Right ventricle myocardium inferior (tissue), 1 donor: ENCODE measurements around the gene SNED1. TPM values are rescaled to one million over a fixed set of nuclear protein-coding genes. Genes with fewer than 3 reads are reported as not detected.
"Not testable (repeated sequence)": the region's sequence is repeated elsewhere in the genome, so short reads cannot be mapped to it uniquely, and the experiment has no call there.

Source experiments
- ATAC-seq: fragments of 200-7000 bp; cut with Tn5 transposase; one replicate; pipeline ENCODE4 v1.9.1; 2020; ENCODE audit warnings: mild to moderate bottlenecking, moderate library complexity
- DNase-seq: peaks from one replicate; pipeline ENCODE4 v3.0.0; 2021; ENCODE audit errors: missing footprints
- intact Hi-C: fragments of 100-400 bp; cut with DNase I; formaldehyde crosslinking; loops from one replicate; pipeline ENCODE4 v1.11.0; 2022
- total RNA-seq: library from RNA; stranded (reverse); fragmentation: NEBNext Ultra II Directional; extraction: Animal tissue kit (Norgen Biotek cat#: 25700); gene quantifications from one replicate; pipeline ENCODE4 v1.2.1, GENCODE V29; 2021
- donor health status: DM: no; HTN: yes; CAD: no; lungs with severe emphysema.

SNED1 gene
- total RNA-seq, 1 donor from 2014 or later: 6.7 TPM

DNA sequence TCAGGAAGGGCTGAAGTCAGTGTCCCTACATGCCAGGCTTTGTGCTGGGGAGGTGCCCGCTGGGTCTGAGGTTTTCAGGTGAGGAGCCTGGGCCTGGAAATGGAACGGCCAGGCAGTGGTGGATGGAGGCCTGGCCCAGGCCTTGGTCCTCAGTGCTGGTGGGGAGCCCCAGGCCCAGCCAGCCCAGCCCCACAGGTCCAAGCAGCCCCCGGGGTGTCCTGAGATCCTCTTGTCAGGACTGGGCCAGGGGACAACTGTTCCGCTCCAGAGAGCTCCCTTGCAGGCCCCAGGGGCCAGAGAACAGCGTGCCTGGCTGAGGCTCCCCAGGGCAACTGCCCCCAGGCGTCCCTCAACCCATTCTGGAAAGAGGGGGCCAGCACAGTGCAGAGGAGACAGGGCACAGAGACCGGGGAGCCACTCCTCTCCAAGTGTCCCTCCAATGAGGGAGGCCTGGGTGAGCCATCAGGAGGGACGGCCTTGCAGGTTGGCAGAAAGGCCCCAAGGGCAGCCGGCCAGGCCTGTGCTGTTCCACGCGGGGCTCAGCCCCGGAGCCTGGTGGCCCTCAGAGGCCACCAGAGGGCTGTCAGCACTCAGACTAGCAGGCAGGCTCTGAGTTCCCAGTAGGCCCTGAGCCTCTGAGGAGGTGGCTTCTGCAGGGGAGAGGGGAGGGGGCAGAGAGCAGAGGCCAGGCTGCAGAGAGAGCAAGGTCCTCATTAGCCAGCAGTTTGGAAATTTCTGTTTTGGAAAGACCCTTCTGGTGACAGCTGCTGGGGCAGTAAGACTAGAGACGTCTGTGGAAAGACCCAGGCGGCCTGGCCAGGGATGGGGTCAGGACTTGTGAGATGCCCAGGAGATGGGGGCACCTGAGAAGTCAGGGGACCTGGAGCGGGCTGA is 29.4 kb upstream of the SNED1 start:
- intact Hi-C loops: no loop called here
- DNase-seq (peak; percentile 75), ATAC-seq (peak; percentile 78)

GRCh38 chr2:240970104-240970503 is 28.3 kb upstream of the SNED1 start:
- no peak for ATAC-seq
- DNase-seq: no peak
- intact Hi-C loops: no loop called here

- DNase-seq (peak; percentile 57), ATAC-seq (no peak)
- intact Hi-C loops: no loop called here
Observed at GRCh38 chr2:240970816-240971215, 27.6 kb upstream of the SNED1 start.

- no peak for ATAC-seq
- peak; percentile 64 for DNase-seq
Observed at GRCh38 chr2:240972201-240972600, 26.2 kb upstream of the SNED1 start.

GRCh38 chr2:240972636-240973521 is 25.5 kb upstream of the SNED1 start:
- intact Hi-C loops: no loop called here
- ATAC-seq: no peak
- peak; percentile 30 for DNase-seq

More at GRCh38 chr2:240972201-240972600, 26.2 kb upstream of the SNED1 start:
- intact Hi-C loops: no loop called here

DNA sequence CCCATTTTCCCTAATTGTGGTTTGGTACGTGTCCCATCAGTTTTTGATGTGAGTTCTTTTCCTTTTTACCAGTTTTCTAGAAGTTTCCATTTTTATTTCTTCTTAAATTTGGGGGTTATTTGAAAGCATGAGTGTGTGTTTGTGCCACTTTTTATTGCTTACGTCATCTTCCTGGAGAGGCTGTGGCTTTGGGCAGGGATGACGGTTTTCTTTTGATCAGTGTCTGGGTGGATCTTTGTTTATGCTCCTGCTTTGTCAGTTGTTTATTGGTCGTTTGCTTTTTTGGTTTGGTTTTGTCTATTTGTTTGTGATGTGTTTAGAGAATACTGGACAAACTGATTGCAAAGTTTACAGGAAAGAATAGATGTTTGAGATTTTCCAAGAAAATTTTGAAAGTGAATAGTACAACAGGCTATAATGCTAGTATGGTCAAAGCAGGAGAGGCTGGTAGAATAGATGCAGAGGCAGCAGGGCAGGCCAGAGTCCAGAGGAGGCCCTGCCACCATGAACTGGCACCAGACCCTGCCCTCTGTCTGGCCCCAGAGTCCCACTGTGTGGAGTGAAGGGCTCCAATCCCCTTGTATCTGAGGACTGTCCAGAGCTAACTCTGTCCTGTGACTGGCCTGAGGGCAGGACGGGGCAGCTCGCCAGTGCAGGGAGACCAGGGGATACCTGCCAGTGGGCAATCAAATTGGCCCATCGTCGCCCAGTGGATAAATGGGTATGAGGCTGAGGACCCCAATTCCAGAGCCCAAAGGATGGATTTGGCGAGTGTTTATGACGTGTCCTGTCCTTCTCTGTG is 23.4 kb upstream of the SNED1 start:
- ATAC-seq (no peak), DNase-seq (peak; percentile 27)
- intact Hi-C loops: no loop called here

GRCh38 chr2:240975903-240976302 is 22.5 kb upstream of the SNED1 start:
- ATAC-seq, intact Hi-C loops: not testable (repeated sequence)
- peak; percentile 53 for DNase-seq

- ATAC-seq: no peak
- intact Hi-C loops: no loop called here
- peak; percentile 8 for DNase-seq
Observed at GRCh38 chr2:240981280-240981679, 17.1 kb upstream of the SNED1 start.

DNA sequence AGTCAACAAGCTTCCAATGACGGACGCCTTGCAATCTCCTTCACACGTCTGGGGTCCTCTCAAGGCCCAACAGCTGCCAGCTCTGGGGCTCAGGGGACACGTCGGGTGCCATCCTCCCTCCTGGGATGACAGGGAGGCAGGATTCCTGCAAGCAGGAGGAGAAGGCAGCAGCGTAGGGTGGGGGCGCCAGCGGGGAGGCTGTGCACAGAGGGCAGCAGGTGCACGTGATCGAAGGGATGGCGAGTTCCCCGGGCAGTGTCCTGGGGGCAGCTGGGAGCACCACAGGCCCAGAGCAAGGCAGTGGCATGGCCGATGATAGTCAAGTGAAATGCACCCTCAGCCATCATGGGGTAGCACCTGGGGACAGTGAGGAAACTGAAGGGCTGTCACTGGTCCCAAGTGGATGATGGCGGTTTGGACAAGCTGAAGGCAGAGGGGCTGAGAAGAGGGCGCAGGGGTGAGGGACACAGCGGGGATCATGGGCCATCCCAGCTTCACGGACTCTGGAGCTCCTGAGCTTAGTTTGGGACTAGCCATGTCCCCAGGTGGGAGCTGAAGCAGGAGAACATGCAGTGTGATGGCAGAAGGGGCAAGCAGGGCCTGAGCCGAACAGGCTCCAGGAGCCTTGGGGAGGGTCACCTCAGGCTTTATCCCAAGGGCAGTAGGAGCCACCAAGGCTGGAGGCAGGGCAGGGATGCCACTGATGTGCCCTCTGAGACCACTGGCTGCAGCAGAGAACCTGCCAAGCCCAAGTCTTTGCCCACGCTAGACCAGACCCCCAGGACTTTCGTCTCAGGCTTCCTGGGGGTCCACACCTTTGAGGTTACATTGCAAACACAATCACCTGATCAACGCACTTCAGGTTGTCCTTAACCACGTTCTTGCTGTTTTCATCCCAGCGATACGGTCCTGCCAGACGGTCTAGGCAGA is 16.3 kb upstream of the SNED1 start:
- intact Hi-C loops: no loop called here
- peak; percentile 23 for DNase-seq
- no peak for ATAC-seq

- DNase-seq: peak; percentile 58
- ATAC-seq: no peak
- intact Hi-C loops: no loop called here
Observed at GRCh38 chr2:240982821-240983281, 15.6 kb upstream of the SNED1 start.

DNA sequence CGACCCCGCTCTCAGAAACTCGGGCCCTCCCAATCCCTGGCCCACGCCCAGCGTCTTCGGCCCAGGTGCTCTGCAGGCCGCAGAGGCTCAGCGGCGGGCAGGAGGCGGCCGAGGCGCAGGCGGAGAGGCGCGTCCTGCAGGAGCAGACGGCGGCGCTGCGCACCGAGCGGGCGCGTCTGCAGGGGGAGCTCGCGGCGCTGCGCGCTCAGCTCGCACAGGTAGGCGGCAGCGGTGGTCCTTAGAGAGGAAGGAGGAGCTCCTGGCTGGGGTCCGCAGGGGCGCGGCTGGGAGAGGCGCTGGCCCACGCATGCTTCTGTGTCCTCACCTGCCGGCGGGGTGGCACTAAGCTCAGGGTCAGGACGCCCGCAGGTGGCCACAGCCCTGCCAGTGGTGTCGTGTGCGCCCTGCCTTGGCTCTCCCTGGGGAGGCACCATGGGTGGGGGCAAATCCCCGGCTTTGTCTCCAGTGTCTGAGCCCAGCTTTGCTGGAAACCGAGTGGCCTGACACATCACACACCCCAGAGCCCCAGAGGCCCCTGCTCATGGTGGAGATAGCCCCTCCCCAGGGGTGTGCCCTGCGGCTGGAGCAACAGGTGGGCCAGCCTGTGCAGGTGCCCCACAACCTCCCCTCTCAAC is 14.9 kb upstream of the SNED1 start:
- peak; percentile 57 for DNase-seq
- intact Hi-C loops: no loop called here
- ATAC-seq: peak; percentile 62

DNA sequence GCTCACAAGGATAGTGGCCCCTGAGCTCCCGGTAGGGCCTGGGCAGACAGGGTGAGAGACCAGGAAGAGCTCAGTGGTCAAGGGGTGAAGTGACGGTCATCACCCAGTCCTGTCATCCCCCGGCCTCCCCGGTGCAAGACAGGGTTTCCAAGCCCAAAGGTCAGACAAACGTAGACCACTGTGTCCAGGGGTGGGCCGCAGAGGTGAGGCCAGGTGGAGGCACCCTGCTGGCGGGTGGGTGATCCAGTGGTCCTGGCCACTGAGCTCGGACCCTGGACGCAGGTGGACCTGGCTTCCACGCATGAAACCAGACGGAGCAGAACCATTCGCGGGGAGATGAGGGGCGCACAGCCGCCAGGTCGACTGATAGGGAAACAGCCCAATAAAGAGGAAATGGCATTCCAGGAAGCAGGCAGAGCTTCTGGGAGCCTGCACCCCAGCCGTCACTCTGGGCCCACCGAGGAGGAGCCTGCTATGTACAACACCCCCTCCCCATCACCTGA is 14.4 kb upstream of the SNED1 start:
- peak; percentile 62 for DNase-seq
- no peak for ATAC-seq
- intact Hi-C loops: no loop called here

- no peak for ATAC-seq
- intact Hi-C loops: loop anchor here (5.0 kb wide), 1 partner anchor 134 kb away; no protein-coding TSS in a partner anchor
- peak; percentile 53 for DNase-seq
Observed at GRCh38 chr2:240985881-240986786, 12.3 kb upstream of the SNED1 start.

DNA sequence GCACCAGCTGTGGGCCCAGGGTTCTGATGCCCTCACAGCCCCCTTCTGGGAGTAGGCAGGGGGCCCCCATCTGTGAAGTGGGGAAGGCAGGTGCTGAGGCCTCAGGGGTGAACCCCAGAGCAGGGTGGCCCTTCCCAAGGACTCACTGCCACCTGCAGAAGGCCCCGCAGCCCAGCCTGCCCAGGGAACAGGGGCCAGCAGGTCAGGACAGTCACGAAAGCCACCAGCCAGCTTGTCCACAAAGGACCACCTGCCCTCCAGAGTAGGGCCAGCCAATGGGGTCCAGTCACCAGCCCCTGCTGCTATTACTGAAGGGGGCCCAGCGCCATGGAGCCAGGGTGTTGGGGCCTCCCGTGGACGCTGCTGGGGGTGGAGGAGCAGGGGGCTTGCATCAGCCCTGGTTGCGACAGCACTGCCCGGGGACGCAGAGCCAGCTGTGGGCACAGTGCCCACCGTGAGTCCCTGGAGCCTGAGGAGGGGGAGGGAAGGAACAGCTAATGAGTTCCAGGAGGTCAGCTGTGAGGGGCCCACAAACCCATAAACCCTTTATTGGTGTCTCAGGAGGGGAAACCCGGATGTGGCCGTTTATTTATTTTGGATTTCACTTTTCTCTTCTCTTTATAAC is 11.5 kb upstream of the SNED1 start:
- ATAC-seq (peak; percentile 49), DNase-seq (peak; percentile 77)
- intact Hi-C loops: loop anchor here (5.0 kb wide), 1 partner anchor 135 kb away; no protein-coding TSS in a partner anchor

- ATAC-seq: no peak
- peak; percentile 53 for DNase-seq
- intact Hi-C loops: loop anchor here (5.0 kb wide), 1 partner anchor 135 kb away; no protein-coding TSS in a partner anchor
Observed at GRCh38 chr2:240987588-240987987, 10.8 kb upstream of the SNED1 start.
